ENCODE data around the gene ANO1.

GRCh38 chr11:70200212-70200844 is 122.2 kb downstream of the ANO1 start:
- TF ChIP-seq POLR2A (IDR thresholded peaks at IDR 0.05) (no peak), CTCF (IDR thresholded peaks at IDR 0.05) (no peak), POLR2AphosphoS5 (IDR thresholded peaks at IDR 0.05) (no peak), EP300 (IDR thresholded peaks at IDR 0.05) (no peak)
